GM23338 (cell line): ENCODE data around the gene CSNK1G1. TPM values are rescaled to one million over a fixed set of nuclear protein-coding genes. Genes with fewer than 3 reads are reported as not detected.

ENCODE experiments used
- JUNB ChIP-seq: IDR thresholded peaks from one replicate; pipeline ENCODE4 v1.6.1; 2016; ENCODE audit warnings: antibody characterized with exemption; ENCODE audit not compliant: unreplicated experiment
- ZNF114 ChIP-seq: fragments of 250-450 bp; sonication (Bioruptor Pico); IDR thresholded peaks from 2 replicates; pipeline ENCODE4 v1.5.0; 2020; ENCODE audit warnings: mild to moderate bottlenecking, moderate library complexity
- polyA plus RNA-seq: library from polyadenylated mRNA; unstranded; fragments of >200 nt; fragmentation: Nextera tagmentation; extraction: Ambion mirVana; gene quantifications from 2 replicates; pipeline ENCODE4 v1.2.1, GENCODE V29; 2016
- total RNA-seq: library from RNA; depleted of rRNA; stranded (reverse); fragments of >200 nt; shearing (Covaris generic); gene quantifications from 2 replicates; pipeline ENCODE4 v1.2.3, GENCODE V29; 2014
- TF ChIP-seq, protein P1 (sequence below): fragments of 250-450 bp; sonication (Bioruptor Pico); IDR thresholded peaks from 2 replicates; pipeline ENCODE4 v1.5.0; 2020; ENCODE audit warnings: mild to moderate bottlenecking, moderate library complexity
- TF ChIP-seq, protein P2 (sequence below): IDR thresholded peaks from one replicate; pipeline ENCODE4 v1.6.1; 2018; ENCODE audit warnings: antibody characterized with exemption; ENCODE audit not compliant: unreplicated experiment
- TF ChIP-seq, protein P3 (sequence below): IDR thresholded peaks from 2 replicates; pipeline ENCODE4 v1.6.1; 2016; ENCODE audit warnings: antibody characterized with exemption

The CSNK1G1 gene
- total and polyA plus RNA-seq, 2 experiments from 2014 or later, result 9.3 to 13.4 TPM

DNA sequence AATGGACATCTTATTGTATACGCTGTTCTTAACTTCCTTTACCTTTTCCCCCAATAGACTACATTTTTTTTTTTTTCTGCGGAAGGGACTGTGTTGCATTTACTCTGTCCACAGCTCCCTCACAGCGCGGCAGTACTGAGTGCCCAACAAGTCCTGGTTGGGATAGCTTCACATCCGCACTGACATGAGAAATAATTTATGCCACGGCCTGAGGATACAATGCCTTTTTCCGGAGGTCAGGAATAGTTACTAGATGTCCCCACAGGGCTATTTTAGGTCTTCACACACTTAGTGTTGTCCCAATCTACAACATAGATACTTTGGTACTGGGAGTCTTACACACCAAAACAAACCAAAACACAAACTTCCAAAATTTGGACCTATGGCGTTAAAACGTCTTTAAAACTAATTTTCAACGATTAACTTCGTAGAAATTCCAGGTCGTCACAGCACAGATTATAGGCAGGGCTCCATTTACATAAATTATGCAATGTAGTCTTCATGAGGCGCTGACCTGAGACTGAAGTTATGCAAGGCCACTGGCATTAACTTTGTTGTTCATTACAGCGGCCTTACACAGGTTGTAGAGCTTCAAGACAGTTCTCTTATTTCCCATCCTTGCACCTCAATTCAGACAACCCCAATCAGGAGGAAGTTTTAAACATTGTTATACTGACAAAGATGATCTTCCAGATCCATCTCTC, 192.2 kb downstream of the CSNK1G1 start (continued):
- TF ChIP-seq, protein P1, sequence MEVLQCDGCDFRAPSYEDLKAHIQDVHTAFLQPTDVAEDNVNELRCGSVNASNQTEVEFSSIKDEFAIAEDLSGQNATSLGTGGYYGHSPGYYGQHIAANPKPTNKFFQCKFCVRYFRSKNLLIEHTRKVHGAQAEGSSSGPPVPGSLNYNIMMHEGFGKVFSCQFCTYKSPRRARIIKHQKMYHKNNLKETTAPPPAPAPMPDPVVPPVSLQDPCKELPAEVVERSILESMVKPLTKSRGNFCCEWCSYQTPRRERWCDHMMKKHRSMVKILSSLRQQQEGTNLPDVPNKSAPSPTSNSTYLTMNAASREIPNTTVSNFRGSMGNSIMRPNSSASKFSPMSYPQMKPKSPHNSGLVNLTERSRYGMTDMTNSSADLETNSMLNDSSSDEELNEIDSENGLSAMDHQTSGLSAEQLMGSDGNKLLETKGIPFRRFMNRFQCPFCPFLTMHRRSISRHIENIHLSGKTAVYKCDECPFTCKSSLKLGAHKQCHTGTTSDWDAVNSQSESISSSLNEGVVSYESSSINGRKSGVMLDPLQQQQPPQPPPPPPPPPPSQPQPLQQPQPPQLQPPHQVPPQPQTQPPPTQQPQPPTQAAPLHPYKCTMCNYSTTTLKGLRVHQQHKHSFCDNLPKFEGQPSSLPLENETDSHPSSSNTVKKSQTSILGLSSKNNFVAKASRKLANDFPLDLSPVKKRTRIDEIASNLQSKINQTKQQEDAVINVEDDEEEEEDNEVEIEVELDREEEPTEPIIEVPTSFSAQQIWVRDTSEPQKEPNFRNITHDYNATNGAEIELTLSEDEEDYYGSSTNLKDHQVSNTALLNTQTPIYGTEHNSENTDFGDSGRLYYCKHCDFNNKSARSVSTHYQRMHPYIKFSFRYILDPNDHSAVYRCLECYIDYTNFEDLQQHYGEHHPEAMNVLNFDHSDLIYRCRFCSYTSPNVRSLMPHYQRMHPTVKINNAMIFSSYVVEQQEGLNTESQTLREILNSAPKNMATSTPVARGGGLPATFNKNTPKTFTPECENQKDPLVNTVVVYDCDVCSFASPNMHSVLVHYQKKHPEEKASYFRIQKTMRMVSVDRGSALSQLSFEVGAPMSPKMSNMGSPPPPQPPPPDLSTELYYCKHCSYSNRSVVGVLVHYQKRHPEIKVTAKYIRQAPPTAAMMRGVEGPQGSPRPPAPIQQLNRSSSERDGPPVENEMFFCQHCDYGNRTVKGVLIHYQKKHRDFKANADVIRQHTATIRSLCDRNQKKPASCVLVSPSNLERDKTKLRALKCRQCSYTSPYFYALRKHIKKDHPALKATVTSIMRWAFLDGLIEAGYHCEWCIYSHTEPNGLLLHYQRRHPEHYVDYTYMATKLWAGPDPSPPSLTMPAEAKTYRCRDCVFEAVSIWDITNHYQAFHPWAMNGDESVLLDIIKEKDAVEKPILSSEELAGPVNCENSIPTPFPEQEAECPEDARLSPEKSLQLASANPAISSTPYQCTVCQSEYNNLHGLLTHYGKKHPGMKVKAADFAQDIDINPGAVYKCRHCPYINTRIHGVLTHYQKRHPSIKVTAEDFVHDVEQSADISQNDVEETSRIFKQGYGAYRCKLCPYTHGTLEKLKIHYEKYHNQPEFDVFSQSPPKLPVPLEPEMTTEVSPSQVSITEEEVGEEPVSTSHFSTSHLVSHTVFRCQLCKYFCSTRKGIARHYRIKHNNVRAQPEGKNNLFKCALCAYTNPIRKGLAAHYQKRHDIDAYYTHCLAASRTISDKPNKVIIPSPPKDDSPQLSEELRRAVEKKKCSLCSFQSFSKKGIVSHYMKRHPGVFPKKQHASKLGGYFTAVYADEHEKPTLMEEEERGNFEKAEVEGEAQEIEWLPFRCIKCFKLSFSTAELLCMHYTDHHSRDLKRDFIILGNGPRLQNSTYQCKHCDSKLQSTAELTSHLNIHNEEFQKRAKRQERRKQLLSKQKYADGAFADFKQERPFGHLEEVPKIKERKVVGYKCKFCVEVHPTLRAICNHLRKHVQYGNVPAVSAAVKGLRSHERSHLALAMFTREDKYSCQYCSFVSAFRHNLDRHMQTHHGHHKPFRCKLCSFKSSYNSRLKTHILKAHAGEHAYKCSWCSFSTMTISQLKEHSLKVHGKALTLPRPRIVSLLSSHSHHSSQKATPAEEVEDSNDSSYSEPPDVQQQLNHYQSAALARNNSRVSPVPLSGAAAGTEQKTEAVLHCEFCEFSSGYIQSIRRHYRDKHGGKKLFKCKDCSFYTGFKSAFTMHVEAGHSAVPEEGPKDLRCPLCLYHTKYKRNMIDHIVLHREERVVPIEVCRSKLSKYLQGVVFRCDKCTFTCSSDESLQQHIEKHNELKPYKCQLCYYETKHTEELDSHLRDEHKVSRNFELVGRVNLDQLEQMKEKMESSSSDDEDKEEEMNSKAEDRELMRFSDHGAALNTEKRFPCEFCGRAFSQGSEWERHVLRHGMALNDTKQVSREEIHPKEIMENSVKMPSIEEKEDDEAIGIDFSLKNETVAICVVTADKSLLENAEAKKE (CRISPR knock-in tag), result no peak
- TF ChIP-seq, protein P2, sequence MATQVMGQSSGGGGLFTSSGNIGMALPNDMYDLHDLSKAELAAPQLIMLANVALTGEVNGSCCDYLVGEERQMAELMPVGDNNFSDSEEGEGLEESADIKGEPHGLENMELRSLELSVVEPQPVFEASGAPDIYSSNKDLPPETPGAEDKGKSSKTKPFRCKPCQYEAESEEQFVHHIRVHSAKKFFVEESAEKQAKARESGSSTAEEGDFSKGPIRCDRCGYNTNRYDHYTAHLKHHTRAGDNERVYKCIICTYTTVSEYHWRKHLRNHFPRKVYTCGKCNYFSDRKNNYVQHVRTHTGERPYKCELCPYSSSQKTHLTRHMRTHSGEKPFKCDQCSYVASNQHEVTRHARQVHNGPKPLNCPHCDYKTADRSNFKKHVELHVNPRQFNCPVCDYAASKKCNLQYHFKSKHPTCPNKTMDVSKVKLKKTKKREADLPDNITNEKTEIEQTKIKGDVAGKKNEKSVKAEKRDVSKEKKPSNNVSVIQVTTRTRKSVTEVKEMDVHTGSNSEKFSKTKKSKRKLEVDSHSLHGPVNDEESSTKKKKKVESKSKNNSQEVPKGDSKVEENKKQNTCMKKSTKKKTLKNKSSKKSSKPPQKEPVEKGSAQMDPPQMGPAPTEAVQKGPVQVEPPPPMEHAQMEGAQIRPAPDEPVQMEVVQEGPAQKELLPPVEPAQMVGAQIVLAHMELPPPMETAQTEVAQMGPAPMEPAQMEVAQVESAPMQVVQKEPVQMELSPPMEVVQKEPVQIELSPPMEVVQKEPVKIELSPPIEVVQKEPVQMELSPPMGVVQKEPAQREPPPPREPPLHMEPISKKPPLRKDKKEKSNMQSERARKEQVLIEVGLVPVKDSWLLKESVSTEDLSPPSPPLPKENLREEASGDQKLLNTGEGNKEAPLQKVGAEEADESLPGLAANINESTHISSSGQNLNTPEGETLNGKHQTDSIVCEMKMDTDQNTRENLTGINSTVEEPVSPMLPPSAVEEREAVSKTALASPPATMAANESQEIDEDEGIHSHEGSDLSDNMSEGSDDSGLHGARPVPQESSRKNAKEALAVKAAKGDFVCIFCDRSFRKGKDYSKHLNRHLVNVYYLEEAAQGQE, result no peak
- TF ChIP-seq ZNF114 (CRISPR knock-in tag) (no peak), JUNB (no peak)
- TF ChIP-seq, protein P3, sequence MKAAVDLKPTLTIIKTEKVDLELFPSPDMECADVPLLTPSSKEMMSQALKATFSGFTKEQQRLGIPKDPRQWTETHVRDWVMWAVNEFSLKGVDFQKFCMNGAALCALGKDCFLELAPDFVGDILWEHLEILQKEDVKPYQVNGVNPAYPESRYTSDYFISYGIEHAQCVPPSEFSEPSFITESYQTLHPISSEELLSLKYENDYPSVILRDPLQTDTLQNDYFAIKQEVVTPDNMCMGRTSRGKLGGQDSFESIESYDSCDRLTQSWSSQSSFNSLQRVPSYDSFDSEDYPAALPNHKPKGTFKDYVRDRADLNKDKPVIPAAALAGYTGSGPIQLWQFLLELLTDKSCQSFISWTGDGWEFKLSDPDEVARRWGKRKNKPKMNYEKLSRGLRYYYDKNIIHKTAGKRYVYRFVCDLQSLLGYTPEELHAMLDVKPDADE, result no peak
